Head of caudate nucleus (tissue), 42 donors: ENCODE results near the gene UBE2D4.
"Not testable (repeated sequence)": the region's sequence is repeated elsewhere in the genome, so short reads cannot be mapped to it uniquely, and the experiment has no call there.

Experiments used
- DNase-seq, 42 donors: peaks; one replicate each; pipeline versions ENCODE4 v3.0.0 to v3.0.0-alpha.2; 2020 to 2021; ENCODE audit warnings: mixed read lengths in 7 of 42
- intact Hi-C: fragments of 100-400 bp; cut with DNase I; formaldehyde crosslinking; loops from one replicate; pipeline ENCODE4 v1.15.0; 2022

UBE2D4 gene

DNA sequence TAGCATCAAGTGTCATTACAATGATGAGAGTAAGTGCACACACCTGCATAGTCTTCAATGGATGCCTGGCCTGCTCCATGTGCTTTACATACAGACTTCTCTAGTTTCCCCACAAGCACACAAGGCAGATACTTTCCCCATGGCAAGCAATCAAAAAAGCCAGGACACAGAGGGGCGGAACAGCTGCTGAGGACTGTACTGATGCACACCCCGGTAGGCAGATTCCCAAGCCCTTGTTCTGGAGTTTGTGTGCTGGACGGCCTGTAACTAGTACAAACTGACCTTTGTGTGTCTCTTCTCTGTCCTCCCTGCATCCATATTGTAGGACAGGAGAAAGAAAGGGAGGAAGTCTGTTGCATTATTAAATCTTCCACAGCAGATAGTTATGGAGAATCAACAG, 25.8 kb downstream of the UBE2D4 start:
- DNase-seq: no peak
- intact Hi-C loops: no loop called here

DNA sequence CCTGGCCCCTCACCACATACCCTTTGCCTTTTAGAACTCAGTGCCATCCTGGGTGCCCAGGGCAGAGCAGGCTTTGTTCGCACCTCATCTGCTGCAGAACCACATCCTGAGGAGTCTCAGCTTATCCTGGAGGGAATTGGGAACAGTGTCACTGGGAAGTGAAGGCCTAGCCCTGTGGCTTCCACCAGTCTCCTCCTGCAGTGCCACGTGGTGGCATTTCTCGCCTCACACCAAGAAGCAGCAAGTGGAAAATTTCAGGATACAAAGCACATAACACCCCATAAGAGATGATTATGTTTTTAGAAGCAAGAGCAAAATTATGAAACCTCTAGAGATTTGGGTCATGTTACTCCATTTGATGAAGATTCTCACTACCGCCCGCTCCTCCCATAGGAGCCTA, 26.8 kb downstream of the UBE2D4 start:
- peak in 1 of 42 donors; percentile 10 for DNase-seq
- intact Hi-C loops: no loop called here

DNA sequence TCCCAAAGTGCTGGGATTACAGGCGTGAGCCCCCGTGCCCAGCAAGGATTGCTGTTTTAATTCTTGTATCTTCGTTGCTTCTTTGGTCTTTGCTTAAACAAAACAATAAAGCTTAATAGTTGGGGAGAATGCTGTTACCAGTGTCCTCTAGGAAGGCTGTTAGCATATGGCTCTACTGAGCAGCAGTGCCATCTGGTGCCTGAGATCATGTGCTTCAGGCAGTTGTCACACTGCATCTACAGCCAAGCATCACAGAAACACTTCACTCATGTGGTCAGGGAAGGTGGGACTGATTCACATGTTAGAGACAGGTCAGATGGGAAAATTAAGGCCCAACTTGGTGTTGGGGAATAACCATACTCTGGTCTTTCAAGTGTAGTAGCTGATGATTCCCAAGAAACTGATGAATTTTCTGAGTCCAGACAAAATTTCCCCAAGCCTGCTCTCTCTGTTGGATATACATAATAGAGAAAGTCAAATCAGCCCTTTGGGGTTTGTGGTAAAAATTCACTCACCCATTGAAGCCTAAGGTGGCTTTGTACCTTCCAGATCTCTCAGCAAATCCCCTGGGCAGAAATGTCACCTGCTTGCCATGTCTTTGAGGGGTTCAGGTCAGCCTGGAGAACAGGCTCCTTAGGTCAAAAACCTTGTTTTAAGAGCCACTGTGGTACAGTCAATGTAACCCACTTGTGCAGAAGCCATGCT, 28.4 kb downstream of the UBE2D4 start:
- peak in 40 of 42 donors; percentile 18 to 76 (median 56) for DNase-seq

DNA sequence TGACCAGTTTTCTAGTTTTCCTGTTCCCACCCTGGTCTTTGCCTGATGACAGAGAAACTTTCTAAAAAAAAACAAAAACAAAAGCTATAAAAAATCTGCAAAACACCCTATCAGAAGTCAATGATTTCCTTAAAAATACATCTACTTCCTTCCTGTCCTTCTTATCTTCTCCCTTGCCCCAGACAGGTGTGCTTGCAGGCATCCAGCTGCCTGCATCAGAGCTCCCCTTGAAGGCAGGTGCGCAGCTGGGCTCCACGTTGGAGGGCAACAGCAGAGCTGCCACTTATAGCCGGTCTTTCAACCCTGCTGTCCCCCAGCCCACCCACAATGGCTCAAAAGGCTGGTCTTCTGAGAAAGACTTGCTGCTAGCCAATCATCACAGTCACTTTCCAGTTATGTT, 29.8 kb downstream of the UBE2D4 start:
- DNase-seq: no peak
- intact Hi-C loops: no loop called here

More for the DNA sequence above, 28.4 kb downstream of the UBE2D4 start:
- intact Hi-C loops: no loop called here

DNA sequence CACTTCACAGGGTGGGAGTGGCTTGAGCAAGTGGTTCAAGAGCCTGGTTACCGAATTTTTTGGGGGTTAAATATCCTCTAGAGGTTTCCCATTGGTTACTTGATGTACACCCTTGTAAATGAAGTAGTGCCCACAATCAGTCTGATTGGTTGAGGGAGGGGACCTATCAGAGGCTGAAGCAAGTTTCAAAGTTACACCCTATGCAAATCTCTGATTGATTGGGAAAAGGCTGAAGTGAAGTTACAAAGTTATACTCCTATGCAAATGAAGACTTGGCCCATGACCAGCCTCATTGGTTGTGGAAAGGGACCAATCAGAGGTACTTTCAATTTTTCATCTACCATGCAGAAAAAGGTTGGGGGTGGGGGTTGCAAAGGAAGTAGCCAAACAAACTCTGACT, 34.7 kb downstream of the UBE2D4 start:
- intact Hi-C loops: no loop called here
- no peak for DNase-seq

DNA sequence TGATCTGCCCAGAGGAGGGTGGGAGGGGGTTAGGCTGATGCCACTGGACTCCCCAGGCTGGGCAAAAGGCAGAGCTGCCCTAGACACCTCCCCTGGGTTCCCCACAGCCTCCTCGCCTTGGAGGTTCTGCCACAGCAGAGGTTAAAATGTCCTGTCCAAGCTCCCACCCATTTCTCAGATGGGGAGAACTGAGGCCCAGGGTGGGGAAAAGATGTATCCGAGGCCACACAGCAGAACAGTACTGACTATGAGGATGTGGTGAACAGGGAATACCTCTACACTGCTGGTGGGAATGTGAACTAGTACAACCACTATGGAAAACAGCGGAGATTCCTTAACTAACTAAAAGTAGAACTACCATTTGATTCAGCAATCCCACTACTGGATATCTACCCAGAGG, 40.2 kb downstream of the UBE2D4 start:
- DNase-seq, intact Hi-C loops: not testable (repeated sequence)

DNA sequence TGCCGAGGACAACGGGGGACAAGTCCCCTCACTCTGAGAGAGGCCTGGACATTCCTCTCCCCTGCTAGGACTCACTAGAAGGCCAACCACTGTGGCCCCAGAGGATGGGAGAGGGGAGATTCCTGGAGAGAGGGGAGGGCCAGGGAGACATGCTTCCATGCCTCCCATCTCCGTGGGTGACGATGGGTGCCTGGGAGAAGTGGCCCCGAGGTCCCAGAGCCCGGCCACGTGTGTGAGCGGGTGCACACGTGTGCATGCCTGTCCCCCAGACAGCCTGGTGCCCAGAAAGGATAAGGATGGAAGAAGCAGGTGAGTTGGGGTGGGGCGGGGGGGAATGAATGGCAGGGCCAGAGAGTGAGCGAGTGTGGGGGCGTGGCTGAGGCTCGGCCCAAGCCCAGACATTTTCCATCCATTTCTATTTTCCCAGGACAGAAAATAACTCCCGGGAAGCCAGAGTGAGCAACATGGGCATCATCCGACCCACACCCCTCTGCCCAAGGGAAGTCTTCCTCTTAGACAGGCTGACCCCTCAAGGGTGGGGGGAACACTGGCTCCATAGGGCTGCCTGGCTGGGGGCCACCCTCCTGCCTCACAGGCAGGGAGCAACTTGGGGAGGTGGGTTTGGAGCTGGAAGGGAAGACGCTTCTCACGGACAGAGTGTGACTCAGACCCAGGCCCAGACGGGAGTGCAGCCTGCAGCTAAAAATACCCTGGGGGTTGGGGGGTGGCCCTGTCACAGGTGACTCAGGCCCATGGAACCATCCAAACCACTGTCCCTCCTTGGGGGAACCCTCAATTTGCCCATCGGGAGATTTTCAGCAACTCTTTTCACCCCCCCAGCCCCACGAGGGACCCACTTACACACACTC, 42.2 kb downstream of the UBE2D4 start:
- intact Hi-C loops, DNase-seq: not testable (repeated sequence)

DNA sequence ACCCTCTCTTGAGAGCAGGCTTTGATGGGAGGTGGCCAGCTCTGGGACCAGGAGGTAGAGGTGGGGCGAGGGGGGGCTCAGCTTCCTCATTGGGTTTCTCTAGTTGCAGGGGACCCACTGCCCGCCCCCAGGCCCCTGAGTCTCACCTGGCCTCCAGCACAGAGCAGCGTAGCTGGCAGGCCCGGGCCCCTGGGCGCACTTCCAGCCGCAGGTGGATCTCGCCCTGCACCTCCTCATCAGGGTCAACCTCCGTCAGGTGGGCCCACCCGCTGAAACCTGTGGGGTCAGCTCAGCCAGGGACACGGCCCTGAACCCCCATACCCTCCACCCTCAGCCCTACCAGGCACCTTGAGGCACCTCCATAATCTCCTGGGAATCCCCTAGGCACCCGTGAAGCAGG, 43.4 kb downstream of the UBE2D4 start:
- DNase-seq, intact Hi-C loops: not testable (repeated sequence)

DNA sequence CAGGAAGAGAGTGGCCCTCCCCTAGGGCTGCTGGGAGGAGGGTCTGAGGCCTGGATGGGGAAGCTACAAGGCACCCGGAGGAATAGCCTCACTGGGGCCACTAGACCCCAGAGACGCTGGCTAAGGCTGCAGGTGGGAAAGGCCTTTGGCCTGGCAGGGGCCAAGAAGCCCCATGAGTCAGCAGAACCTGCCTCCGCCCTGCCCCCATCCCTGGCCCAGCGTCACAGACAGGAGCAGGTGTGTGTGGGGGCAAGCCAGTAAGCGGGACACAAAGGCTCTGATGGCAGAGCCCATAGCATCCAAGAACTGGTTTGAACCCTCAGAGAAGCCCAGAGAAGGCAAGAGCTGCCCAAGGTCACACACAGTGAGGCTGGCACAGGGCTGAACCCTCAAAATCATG, 44.5 kb downstream of the UBE2D4 start:
- intact Hi-C loops, DNase-seq: not testable (repeated sequence)

DNA sequence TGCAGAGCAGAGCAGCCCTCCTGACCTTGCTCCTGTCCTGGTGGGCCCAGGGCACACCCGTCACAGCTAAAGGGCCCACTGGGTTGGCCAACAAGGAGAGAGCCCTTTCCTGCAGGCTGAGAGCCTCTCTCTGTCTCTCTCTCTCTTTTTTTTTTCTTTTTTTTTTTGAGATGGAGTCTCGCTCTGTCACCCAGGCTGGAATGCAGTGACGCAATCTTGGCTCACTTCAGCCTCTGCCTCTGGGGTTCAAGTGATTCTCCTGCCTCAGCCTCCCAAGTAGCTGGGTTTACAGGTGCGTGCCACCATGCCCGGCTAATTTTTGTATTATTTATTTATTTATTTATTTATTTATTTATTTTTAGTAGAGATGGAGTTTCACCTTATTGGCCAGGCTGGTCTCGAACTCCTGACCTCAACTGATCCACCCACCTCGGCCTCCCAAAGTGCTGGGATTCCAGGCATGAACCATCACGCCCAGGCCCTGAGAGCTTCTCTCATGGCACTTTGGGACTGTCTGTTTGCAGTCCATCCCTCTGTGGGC, 47.9 kb downstream of the UBE2D4 start:
- intact Hi-C loops, DNase-seq: not testable (repeated sequence)

DNA sequence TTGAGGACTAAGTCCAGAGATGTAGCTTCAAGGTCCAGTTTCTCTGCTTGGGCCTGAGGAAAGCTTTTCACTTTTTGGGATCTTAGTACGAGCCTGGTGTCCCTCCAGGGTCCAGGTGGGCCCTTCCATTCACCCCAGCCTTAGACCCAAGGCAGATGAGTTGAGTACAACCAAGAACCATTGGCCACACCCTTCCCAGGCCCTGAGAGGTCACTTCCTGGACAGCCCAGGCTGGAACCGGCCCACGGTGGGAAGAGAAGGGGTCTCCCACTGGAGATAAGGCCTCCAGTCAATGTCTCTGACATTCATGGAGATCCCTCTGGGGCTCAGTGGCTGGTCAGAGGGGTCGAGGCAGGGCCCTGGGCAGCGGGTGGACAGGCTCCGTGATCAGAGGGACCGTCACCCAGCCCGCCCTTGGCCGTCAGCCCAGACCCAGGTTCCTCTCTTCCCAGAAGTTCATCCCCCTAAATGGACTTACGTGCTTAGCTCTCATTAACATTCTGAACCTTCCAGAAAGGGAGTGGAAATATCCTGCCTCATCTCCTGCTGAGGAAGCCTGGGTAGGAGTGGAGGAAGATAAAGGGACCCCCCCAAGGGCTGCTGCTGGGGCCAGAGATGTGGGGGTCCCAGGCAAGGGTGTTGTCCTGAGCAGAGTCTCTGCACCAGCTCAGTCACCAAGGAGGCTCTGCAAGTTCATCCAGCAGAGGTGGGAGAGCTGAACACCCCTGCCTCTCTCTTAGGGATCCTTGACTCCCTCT, 48.7 kb downstream of the UBE2D4 start:
- DNase-seq, intact Hi-C loops: not testable (repeated sequence)

DNA sequence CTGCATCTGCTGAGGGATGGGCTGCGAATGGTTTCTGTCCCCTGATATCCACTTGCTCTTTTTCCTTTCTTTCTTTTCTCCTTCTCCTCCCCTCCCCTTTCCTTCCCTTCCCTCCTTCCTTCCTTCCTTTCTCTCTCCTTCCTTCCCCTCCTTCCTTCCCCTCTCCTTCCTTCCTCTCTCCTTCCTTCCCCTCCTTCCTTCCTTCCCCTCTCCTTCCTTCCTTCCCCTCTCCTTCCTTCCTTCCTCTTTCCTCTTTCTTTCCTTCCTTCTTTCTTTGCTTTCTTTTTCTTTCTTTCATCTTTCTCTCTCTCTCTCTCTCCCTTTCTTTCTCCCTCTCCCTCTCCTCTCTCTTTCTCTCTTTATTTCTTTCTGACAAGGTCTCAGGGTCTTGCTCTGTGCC, 51.3 kb downstream of the UBE2D4 start:
- intact Hi-C loops: no loop called here

DNA sequence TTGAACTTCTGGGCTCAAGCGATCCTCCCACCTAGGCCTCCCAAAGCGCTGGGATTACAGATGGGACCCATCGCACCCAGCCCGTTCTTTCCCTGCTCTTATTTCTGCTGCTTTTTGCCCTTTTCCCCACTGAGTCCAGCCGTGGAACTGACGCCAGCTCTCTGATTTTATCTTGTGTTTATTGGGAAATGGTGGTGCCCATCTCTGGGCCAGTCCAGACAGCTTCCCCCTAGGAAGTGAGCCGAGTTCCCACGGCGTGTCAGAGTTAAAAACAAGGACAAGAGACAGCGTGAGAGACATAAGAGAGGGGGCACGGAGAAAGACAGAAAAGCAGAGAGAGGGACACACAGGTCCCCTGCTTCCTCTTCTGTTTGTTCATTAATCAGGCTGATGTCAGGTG, 51.9 kb downstream of the UBE2D4 start:
- intact Hi-C loops, DNase-seq: not testable (repeated sequence)

More for the DNA sequence above, 51.3 kb downstream of the UBE2D4 start:
- no peak for DNase-seq

DNA sequence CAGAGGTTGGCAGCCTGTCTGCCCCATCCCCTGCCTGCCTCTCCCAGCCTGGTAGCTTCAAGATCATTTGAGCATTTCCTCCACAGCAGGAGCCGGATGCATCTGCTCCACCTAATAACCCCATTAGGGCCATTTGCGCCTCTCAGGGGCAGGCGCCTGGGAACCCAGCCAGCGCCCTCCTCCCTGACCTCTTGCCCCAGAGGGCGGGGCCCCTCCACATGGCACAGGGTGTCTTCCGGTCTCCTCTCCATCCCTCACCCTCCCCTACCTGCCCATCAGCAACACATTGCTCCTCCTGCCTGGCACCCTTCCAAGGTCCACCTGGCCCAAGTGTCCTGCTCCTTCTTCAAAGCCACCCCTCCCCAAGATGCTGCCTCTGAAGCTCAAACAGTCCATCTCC, 56.6 kb downstream of the UBE2D4 start:
- DNase-seq, intact Hi-C loops: not testable (repeated sequence)

DNA sequence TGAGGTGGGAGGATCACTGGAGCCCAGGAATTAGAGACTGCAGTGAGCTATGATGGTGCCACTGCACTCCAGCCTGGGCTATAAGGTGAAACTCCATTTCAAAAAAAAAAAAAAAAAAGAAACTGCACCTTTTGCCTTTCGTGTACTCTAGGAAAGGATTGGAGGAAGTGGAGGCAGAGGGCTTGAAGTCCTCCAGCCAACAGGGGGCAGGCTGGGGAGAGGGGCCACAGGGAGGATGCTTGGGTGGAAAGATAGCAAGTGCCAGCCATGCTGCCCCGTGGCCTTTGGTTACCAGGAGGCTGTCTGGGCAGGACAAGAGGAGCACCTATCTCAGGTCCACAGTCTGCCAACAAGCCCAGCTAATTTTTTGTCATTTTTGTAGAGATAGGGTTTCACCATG, 57.5 kb downstream of the UBE2D4 start:
- DNase-seq, intact Hi-C loops: not testable (repeated sequence)

DNA sequence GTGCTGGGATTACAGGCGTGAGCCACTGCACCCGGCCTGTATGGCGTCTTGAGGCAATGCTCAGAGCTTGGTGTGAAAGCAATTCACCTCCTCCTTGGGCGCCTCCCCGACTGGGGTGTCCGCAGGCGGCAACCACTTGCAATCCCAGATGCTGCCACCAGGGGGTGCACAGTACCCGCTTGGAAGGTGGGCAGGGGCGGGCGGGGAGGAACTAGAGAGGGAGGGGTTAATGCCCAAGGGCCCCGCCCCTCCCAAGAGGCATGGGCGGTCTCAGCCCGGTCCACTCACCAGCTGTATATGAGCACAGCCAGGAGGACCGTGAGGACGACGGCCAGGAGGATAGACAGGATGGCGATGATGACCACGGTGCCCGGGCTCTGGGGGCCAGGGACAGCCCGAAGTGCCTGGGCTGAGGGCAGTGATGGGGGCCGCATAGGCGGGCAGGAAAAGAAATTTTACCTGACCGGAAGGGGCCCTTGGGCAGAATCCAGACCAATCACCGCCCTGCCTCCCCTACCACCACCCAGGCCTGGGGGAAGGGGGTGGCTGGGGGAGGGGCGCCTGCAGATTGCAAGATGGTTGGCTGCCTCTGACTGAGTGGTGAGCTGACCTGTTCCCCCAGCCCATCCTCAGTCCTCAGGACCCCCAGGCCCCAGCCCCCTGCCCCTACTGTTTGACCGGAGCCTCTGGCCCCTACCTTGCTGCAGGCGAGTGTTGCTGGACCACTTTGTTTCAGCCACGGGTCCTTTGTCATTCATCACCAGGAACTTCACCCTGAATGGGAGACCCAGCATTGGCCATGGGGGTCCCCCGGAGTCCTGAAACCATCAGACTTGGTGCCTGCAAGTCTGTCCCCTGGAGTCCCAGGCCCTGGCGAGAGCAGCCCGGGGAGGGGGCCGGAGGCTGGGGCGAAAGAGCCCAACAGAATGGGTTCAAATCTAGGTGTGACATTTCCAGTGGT, 59.9 kb downstream of the UBE2D4 start:
- DNase-seq: peak in 36 of 42 donors; percentile 2 to 90 (median 68)

DNA sequence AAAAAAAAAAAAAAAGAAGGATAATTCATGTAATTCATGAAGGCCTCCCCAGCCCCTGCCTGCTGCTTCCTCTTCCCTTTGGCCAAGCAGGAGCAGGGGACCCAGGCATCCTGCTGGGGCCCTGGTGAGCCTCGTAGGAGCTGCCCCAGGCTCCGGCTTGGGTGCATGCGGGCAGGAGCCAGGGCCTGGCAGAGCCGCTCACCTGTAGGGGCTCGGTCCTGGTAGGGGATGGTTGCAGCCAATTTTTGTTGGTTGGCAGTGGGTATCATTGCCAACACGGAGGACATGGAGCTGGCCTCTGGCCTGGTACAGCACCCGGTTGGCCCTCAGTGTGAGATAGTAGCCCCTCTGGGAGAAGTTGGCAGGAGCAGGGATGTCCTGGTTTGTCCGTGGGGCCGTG, 61.2 kb downstream of the UBE2D4 start:
- intact Hi-C loops: not testable (repeated sequence)

More for the DNA sequence above, 59.9 kb downstream of the UBE2D4 start:
- intact Hi-C loops: not testable (repeated sequence)

DNA sequence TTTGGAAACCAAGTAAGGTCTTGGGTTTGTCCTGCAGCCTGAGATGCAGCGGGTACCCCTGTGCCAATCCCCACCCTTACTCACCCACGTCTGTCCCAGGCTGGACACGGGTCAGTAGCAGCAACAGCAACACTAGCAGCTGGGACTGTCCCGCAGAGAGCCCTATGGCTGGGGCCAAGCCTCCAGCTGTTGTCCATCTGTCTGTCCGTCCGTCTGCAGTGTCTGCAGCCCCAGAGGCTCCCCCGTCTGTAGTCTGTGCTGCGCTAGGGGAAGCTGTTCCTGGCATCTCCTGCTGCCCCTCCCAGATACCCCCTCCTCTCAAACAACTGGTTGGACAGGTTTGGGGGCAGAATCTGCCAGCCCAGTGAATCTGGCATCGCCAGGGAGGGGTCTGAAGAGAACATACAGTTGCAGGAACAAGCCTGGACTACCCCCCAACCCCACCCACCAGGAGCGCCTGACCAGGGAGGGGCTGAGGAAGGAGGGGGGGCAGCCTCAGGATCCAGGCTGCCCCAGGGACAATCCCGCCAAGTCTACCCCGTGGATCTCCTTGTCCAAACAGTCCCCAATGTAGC, 63.9 kb downstream of the UBE2D4 start:
- intact Hi-C loops, DNase-seq: not testable (repeated sequence)

More for the DNA sequence above, 61.2 kb downstream of the UBE2D4 start:
- DNase-seq: not testable (repeated sequence)
